ENCODE results near the gene MICAL3. TPM values are rescaled to one million over a fixed set of nuclear protein-coding genes. Genes with fewer than 3 reads are reported as not detected.

Gene MICAL3
- total RNA-seq, 1 donor from 2014 or later, result 31.2 TPM

GRCh38 chr22:17792299-17792698 lies 232.1 kb downstream of the MICAL3 start:
- no peak overlapping the region for H3K4me3 ChIP-seq
- no peak for DNase-seq
- H3K9me3 ChIP-seq, result no peaks in the 10 kb centered on the region
- ATAC-seq, result no peak
- no peaks in the 10 kb centered on the region for H3K4me1 ChIP-seq
- peaks cover 5% of the 10 kb centered on the region for H3K36me3 ChIP-seq
- intact Hi-C loops (cut with DNase I), result no loop called here
- no peak overlapping the region for H3K27ac ChIP-seq
- H3K27me3 ChIP-seq, result no peaks in the 10 kb centered on the region
- no peak for TF ChIP-seq CTCF (IDR thresholded peaks at IDR 0.05)

GRCh38 chr22:17791196-17791595 lies 233.2 kb downstream of the MICAL3 start:
- Histone ChIP-seq H3K4me3 (no peak overlapping the region), H3K27me3 (no peaks in the 10 kb centered on the region), H3K9me3 (no peaks in the 10 kb centered on the region), H3K4me1 (no peaks in the 10 kb centered on the region), H3K36me3 (peaks cover 5% of the 10 kb centered on the region), H3K27ac (no peak overlapping the region)
- TF ChIP-seq CTCF (IDR thresholded peaks at IDR 0.05), result no peak
- no peak for ATAC-seq
- intact Hi-C loops (cut with DNase I), result no loop called here
- DNase-seq, result no peak

- ATAC-seq (no peak), DNase-seq (no peak)
- Histone ChIP-seq H3K36me3 (no peaks in the 10 kb centered on the region), H3K4me3 (no peak overlapping the region), H3K4me1 (no peaks in the 10 kb centered on the region), H3K9me3 (no peaks in the 10 kb centered on the region), H3K27ac (no peak overlapping the region), H3K27me3 (no peaks in the 10 kb centered on the region)
- intact Hi-C loops (cut with DNase I), result no loop called here
- no peak for TF ChIP-seq CTCF (IDR thresholded peaks at IDR 0.05)
These were observed 234.8 kb downstream of the MICAL3 start for GRCh38 chr22:17789379-17790200.

GRCh38 chr22:17788528-17789378 lies 235.6 kb downstream of the MICAL3 start:
- no peak for DNase-seq
- ATAC-seq, result no peak
- TF ChIP-seq CTCF (IDR thresholded peaks at IDR 0.05), result no peak

GRCh38 chr22:17787716-17788330 lies 236.5 kb downstream of the MICAL3 start:
- no peak for TF ChIP-seq CTCF (IDR thresholded peaks at IDR 0.05)
- Histone ChIP-seq H3K4me3 (no peak overlapping the region), H3K27me3 (no peaks in the 10 kb centered on the region), H3K4me1 (no peaks in the 10 kb centered on the region), H3K27ac (peak overlapping the region; percentile 72), H3K36me3 (no peaks in the 10 kb centered on the region), H3K9me3 (no peaks in the 10 kb centered on the region)
- ATAC-seq (no peak), DNase-seq (no peak)
- intact Hi-C loops (cut with DNase I), result no loop called here

More at GRCh38 chr22:17788528-17789378, 235.6 kb downstream of the MICAL3 start:
- Histone ChIP-seq H3K27ac (no peak overlapping the region), H3K36me3 (no peaks in the 10 kb centered on the region), H3K4me1 (no peaks in the 10 kb centered on the region), H3K4me3 (no peak overlapping the region), H3K9me3 (no peaks in the 10 kb centered on the region), H3K27me3 (no peaks in the 10 kb centered on the region)
- intact Hi-C loops (cut with DNase I), result no loop called here

All from upper lobe of right lung (tissue), 1 donor.